ENCODE measurements around the gene MED15. TPM values are rescaled to one million over a fixed set of nuclear protein-coding genes. Genes with fewer than 3 reads are reported as not detected.

Gene MED15
- total and polyA plus RNA-seq, 2 of the 8 experiments (the other 6 are each of a cell fraction or from before 2014, with no cell fraction given), result 28.3 to 57.1 TPM

GRCh38 chr22:20548806-20549205, 41.4 kb downstream of the MED15 start:
- no peak overlapping the region for H3K9ac ChIP-seq (replicated peaks in 1 of 4; ENCODE audit: extremely low read depth in 1 of 4, low read depth in 3 of 4, low read length in 3 of 4)
- CTCF ChIA-PET (ENCODE audit: partially characterized antibody), result interaction anchor here (0.5 to 3.3 kb wide), 3 partner anchors 15 to 154 kb away, joined by 3 to 17 read pairs (median 4); no protein-coding TSS in a partner anchor
- TF ChIP-seq BRCA1 (IDR thresholded peaks at IDR 0.05; ENCODE audit: low read depth, low read length) (no peak), SRF (IDR thresholded peaks at IDR 0.05; ENCODE audit: low read depth, low read length) (no peak), POLR2AphosphoS5 (IDR thresholded peaks at IDR 0.05; ENCODE audit: low read depth, low read length) (no peak), CEBPB (IDR thresholded peaks at IDR 0.05; ENCODE audit: low read depth, low read length) (no peak), POLR2A (IDR thresholded peaks at IDR 0.05; ENCODE audit: control extremely low read depth in 1 of 2, low read depth in 2 of 2, low read length in 2 of 2) (no peak), GABPA (IDR thresholded peaks at IDR 0.05; ENCODE audit: borderline replicate concordance, insufficient read depth, low read length) (no peak), RFX5 (IDR thresholded peaks at IDR 0.05; ENCODE audit: borderline replicate concordance, low read depth, low read length) (no peak), SIX5 (IDR thresholded peaks at IDR 0.05; ENCODE audit: low read depth, low read length) (no peak), TAF1 (IDR thresholded peaks at IDR 0.05; ENCODE audit: low read depth, low read length) (no peak), BACH1 (IDR thresholded peaks at IDR 0.05; ENCODE audit: low read length) (no peak)
- TF ChIP-seq, protein P1, sequence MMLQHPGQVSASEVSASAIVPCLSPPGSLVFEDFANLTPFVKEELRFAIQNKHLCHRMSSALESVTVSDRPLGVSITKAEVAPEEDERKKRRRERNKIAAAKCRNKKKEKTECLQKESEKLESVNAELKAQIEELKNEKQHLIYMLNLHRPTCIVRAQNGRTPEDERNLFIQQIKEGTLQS (IDR thresholded peaks at IDR 0.05; ENCODE audit: insufficient read depth, low read depth, low read length), result no peak
- TF ChIP-seq, protein P2, sequence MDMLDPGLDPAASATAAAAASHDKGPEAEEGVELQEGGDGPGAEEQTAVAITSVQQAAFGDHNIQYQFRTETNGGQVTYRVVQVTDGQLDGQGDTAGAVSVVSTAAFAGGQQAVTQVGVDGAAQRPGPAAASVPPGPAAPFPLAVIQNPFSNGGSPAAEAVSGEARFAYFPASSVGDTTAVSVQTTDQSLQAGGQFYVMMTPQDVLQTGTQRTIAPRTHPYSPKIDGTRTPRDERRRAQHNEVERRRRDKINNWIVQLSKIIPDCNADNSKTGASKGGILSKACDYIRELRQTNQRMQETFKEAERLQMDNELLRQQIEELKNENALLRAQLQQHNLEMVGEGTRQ (IDR thresholded peaks at IDR 0.05; ENCODE audit: low read length), result no peak

More at GRCh38 chr22:20548806-20549205, 41.4 kb downstream of the MED15 start:
- Histone ChIP-seq H2BK120ac (replicated peaks; ENCODE audit: low read depth, low read length) (no peak overlapping the region), H2AK5ac (ENCODE audit: low read depth, low read length) (no peak overlapping the region), H4K91ac (replicated peaks; ENCODE audit: insufficient read length, low read length) (no peak overlapping the region), H3K27me3 (replicated peaks in 1 of 4; ENCODE audit: control insufficient read depth in 3 of 4, extremely low read depth in 1 of 4, insufficient read depth in 3 of 4, low read length in 3 of 4) (no peaks in the 10 kb centered on the region), H3K56ac (replicated peaks; ENCODE audit: insufficient read length, low read depth, low read length) (no peak overlapping the region), H3K4me1 (replicated peaks in 1 of 4; ENCODE audit: control insufficient read depth in 3 of 4, insufficient read depth in 4 of 4, low read length in 3 of 4) (peaks cover 2 to 12% (median 5%) of the 10 kb centered on the region in 4 experiments; a peak in 6 of 7 replicates), H4K20me1 (replicated peaks in 1 of 2; ENCODE audit: control insufficient read depth in 1 of 2, insufficient read depth in 2 of 2, low read length in 2 of 2) (peaks cover 1 to 8% of the 10 kb centered on the region in 2 experiments), H3K79me2 (ENCODE audit: control insufficient read depth in 1 of 2, insufficient read depth in 2 of 2, low read length in 2 of 2) (peaks cover 0 to 19% of the 10 kb centered on the region in 2 experiments; a peak in 2 of 4 replicates), H3K23me2 (ENCODE audit: low read depth, low read length) (no peaks in the 10 kb centered on the region), H3K4me2 (ENCODE audit: insufficient read depth in 1 of 2, low read depth in 2 of 2, low read length in 2 of 2) (no peak overlapping the region), H3K23ac (ENCODE audit: insufficient read length) (no peak overlapping the region), H2AFZ (ENCODE audit: low read length) (no peak overlapping the region), H3K9me3 (ENCODE audit: insufficient read depth in 2 of 2, low read depth in 1 of 2, low read length in 1 of 2) (no peaks in the 10 kb centered on the region), H3K36me3 (ENCODE audit: control insufficient read depth in 2 of 4, insufficient read depth in 4 of 4, low read length in 3 of 4) (peaks cover 3 to 9% (median 4%) of the 10 kb centered on the region in 4 experiments; a peak in 4 of 8 replicates), H3K4ac (replicated peaks; ENCODE audit: insufficient read length, low read depth, low read length) (no peak overlapping the region), H3K4me3 (ENCODE audit: extremely low read depth in 1 of 4, insufficient read depth in 2 of 4, low read depth in 3 of 4, low read length in 4 of 4) (no peak overlapping the region), H4K8ac (ENCODE audit: extremely low read depth, insufficient read depth, low read length) (no peak overlapping the region), H2BK15ac (ENCODE audit: low read length) (no peak overlapping the region), H3K14ac (ENCODE audit: insufficient read length) (no peak overlapping the region), H4K5ac (ENCODE audit: insufficient read length, low read depth, low read length) (no peak overlapping the region), H3K18ac (ENCODE audit: extremely low read depth, low read length) (no peak overlapping the region), H2BK12ac (ENCODE audit: low read depth, low read length) (no peak overlapping the region), H3K27ac (ENCODE audit: low read depth, low read length) (no peak overlapping the region), H2BK5ac (ENCODE audit: low read depth, low read length) (no peak overlapping the region), H2BK20ac (ENCODE audit: low read length) (no peak overlapping the region), H3K79me1 (ENCODE audit: low read depth, low read length) (peaks cover 12% of the 10 kb centered on the region)
- no peak for FAIRE-seq
- POLR2A ChIA-PET (ENCODE audit: partially characterized antibody), result no interaction called here
- 89% methylated on average over 4 of the region's 4 CpGs; no CpG with 5 or more reads in 1 of the 2 experiments for WGBS, 2 experiments (ENCODE audit: extremely low coverage in 1 of 2, insufficient coverage in 1 of 2, insufficient read length in 1 of 2, insufficient replicate concordance in 2 of 2, low coverage in 1 of 2, low lambda C conversion rate in 2 of 2, missing lambda C conversion rate in 1 of 2)
- DNase-seq (ENCODE audit: low read depth in 1 of 2, low spot score in 2 of 2), result no peak

Measured in H1 (cell line).